Tibial artery (tissue), 4 donors: ENCODE measurements around the gene C14orf119.

Source experiments
- DNase-seq, 2 donors: peaks; one replicate each; pipeline ENCODE4 v3.0.0-alpha.2; 2019
- H3K27ac ChIP-seq, 2 donors: fragments of 200-600 bp; sonication (generic) in 1 of 2; 1 replicate in 1 of 2; 2 replicates in 1 of 2; pipeline ENCODE4 v1.5.1; 2018 to 2019; ENCODE audit warnings: mild to moderate bottlenecking in 1 of 2
- H3K27me3 ChIP-seq, 2 donors: fragments of 200-600 bp; sonication (generic) in 1 of 2; one replicate each; pipeline versions ENCODE4 v1.5.1 to v1.6.0; 2016 to 2019
- H3K36me3 ChIP-seq, 3 donors: fragments of 200-600 bp; sonication (generic) in 2 of 3; one replicate each; pipeline ENCODE4 v1.5.1; 2016 to 2019; ENCODE audit warnings: mild to moderate bottlenecking in 2 of 3
- H3K4me1 ChIP-seq, 4 donors: fragments of 200-600 bp; sonication (generic) in 2 of 4; 1 replicate in 3 of 4; 2 replicates in 1 of 4; pipeline ENCODE4 v1.5.1; 2016 to 2019
- H3K4me3 ChIP-seq, 2 donors: fragments of 200-600 bp; sonication (generic) in 1 of 2; 1 replicate in 1 of 2; 2 replicates in 1 of 2; pipeline ENCODE4 v1.5.1; 2018 to 2019; ENCODE audit warnings: mild to moderate bottlenecking in 2 of 2
- H3K9me3 ChIP-seq, 3 donors: fragments of 200-600 bp; sonication (generic) in 1 of 3; one replicate each; pipeline ENCODE4 v1.5.1; 2016 to 2019
- CTCF ChIP-seq, 2 experiments: fragments of 200-600 bp in 1 of 2; fragments of 450-650 bp in 1 of 2; IDR thresholded peaks; one replicate each; pipeline ENCODE4 v1.5.1; 2017 to 2019; ENCODE audit warnings: antibody characterized with exemption in 2 of 2, mild to moderate bottlenecking in 1 of 2, moderate library complexity in 1 of 2
- intact Hi-C: fragments of 100-400 bp; cut with DNase I; formaldehyde crosslinking; loops from one replicate; pipeline ENCODE4 v1.15.0; 2023; ENCODE audit warnings: low total_unique reads

The C14orf119 gene

DNA sequence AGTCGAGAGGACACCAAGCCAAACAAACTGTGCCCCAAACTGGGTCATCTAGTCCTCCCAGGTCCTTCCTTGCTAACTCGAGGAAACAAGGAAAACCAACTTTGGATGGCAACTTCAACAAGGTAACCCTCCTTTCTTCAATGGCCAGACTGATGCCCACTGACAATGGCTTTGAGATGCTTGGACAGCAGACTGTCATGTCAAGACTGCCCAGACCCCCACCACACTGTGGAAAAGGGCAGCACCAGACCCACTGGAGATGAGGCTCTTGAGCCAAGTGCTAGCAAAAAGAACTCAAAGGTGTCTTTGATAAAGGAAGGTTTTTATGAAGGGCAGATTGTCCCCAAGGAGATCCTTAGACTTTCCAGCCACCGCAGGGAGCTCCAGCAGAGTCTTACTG, 28.9 kb upstream of the C14orf119 start:
- DNase-seq = peak in 1 of 2 donors; percentile 12
- intact Hi-C loops = no loop called here
- H3K4me3 ChIP-seq = no peak overlapping the region
- no peak overlapping the region for H3K27ac ChIP-seq
- peaks cover 0 to 48% (median 24%) of the 10 kb centered on the region in 4 donors for H3K4me1 ChIP-seq
- no peaks in the 10 kb centered on the region for H3K9me3 ChIP-seq
- peaks cover 57 to 74% (median 66%) of the 10 kb centered on the region in 3 donors for H3K36me3 ChIP-seq
- H3K27me3 ChIP-seq = no peaks in the 10 kb centered on the region
- no peak for TF ChIP-seq CTCF (IDR thresholded peaks at IDR 0.05)

- peak in 1 of 2 donors; percentile 39 for DNase-seq
- intact Hi-C loops = no loop called here
- no peaks in the 10 kb centered on the region for H3K27me3 ChIP-seq
- peaks cover 54 to 67% (median 63%) of the 10 kb centered on the region in 3 donors for H3K36me3 ChIP-seq
- H3K9me3 ChIP-seq = no peaks in the 10 kb centered on the region
- H3K4me3 ChIP-seq = no peak overlapping the region
- no peak for TF ChIP-seq CTCF (IDR thresholded peaks at IDR 0.05)
- no peak overlapping the region for H3K27ac ChIP-seq
- H3K4me1 ChIP-seq = peaks cover 0 to 52% (median 27%) of the 10 kb centered on the region in 4 donors
Measured at GRCh38 chr14:23066855-23067744, 28.2 kb upstream of the C14orf119 start.

DNA sequence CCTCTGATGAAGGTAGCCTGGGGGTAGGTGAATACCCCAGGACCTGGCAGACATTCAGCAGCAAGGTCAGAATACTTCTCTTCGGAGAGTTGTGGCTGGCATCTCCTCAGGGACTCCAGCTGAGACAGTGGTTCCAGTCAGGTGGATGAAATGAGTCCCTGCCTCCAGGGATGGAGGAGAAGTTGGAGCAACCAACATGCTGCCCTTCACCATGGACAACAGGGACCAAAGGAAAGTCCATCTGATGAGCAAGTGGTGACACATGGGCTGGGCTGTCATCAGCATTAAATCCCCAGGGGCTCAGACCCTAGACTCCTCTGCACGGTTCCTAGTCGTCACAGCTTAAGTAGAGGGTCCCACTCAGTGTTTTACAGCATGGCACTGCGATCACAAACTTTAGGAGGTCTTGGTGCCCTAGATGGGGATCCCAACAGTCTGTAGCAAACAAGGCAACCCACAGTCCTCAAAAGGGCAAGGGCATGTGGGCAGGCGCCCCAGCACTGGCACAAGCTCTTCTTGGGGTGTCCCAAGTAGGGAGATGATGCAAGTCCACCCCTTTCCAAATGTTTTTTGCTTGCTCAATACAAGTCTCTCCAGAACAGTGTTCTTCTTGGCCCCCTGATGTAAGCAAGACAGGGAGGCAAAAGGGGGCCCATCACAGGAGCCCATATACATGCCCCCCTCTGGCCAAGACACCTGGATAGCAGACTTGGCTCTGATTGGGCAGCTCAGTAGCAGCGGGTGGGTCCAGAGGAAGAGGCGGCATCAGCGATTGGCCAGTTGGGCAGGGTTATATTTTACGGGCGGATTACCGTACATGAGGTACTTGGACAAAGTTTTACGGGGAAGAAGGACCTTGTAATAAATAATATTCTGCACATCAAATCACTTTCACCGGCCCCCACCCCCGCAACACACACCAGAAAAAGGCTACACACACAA, 27.2 kb upstream of the C14orf119 start:
- no peak for TF ChIP-seq CTCF (IDR thresholded peaks at IDR 0.05)
- intact Hi-C loops = no loop called here
- Histone ChIP-seq H3K9me3 (no peaks in the 10 kb centered on the region), H3K36me3 (peaks cover 50 to 64% (median 62%) of the 10 kb centered on the region in 3 donors), H3K27me3 (no peaks in the 10 kb centered on the region), H3K27ac (peak overlapping the region in 1 of 2 donors; percentile 24), H3K4me1 (peaks cover 0 to 49% (median 28%) of the 10 kb centered on the region in 4 donors), H3K4me3 (no peak overlapping the region)
- DNase-seq = peak in 1 of 2 donors; percentile 63

GRCh38 chr14:23068789-23069412, 26.4 kb upstream of the C14orf119 start:
- peak; percentile 75 to 89 for DNase-seq
- no peaks in the 10 kb centered on the region for H3K27me3 ChIP-seq
- intact Hi-C loops = no loop called here
- H3K9me3 ChIP-seq = no peaks in the 10 kb centered on the region
- peaks cover 0 to 48% (median 28%) of the 10 kb centered on the region in 4 donors for H3K4me1 ChIP-seq
- H3K4me3 ChIP-seq = no peak overlapping the region
- H3K36me3 ChIP-seq = peaks cover 47 to 64% (median 58%) of the 10 kb centered on the region in 3 donors
- TF ChIP-seq CTCF (IDR thresholded peaks at IDR 0.05) = peak; percentile 94 to 96
- H3K27ac ChIP-seq = peak overlapping the region in 1 of 2 donors; percentile 24

DNA sequence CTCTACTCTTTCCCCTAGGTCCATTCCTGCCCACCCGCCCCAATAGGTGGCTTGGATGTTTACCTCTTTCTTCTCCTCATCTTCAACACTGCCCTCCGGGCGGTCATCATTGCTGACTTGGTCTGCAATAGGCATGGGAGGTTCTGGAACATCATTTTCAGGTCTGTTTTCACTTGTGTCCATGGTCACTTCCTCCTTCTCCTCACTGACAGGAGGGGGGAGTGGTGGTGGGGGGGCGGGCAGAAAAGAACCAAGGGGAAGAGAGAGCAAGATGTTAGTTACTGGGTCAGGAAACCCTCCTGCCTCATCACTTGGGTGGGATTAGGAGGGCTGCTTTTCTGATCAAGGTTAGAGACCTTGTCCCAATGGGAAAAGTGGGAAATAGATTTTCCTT, 25.9 kb upstream of the C14orf119 start:
- Histone ChIP-seq H3K27ac (peak overlapping the region in 1 of 2 donors; percentile 14), H3K4me1 (peaks cover 0 to 44% (median 28%) of the 10 kb centered on the region in 4 donors), H3K27me3 (no peaks in the 10 kb centered on the region), H3K4me3 (no peak overlapping the region), H3K9me3 (no peaks in the 10 kb centered on the region), H3K36me3 (peaks cover 46 to 64% (median 57%) of the 10 kb centered on the region in 3 donors)
- intact Hi-C loops = no loop called here
- DNase-seq = peak in 1 of 2 donors; percentile 53
- no peak for TF ChIP-seq CTCF (IDR thresholded peaks at IDR 0.05)
